Testis (tissue), 3 donors: ENCODE data around the gene MANBA. TPM values are rescaled to one million over a fixed set of nuclear protein-coding genes. Genes with fewer than 3 reads are reported as not detected.

ENCODE experiments used
- DNase-seq: peaks from one replicate; pipeline ENCODE4 v3.0.0-alpha.2; 2019
- H3K27ac ChIP-seq, 2 donors: fragments of 200-600 bp; sonication (generic); one replicate each; pipeline ENCODE4 v1.5.1; 2019
- H3K27me3 ChIP-seq: fragments of 200-600 bp; sonication (generic); one replicate; pipeline ENCODE4 v1.5.1; 2019
- H3K36me3 ChIP-seq: fragments of 200-600 bp; sonication (generic); one replicate; pipeline ENCODE4 v1.5.1; 2017; ENCODE audit warnings: low read depth; ENCODE audit errors: missing control alignments
- H3K4me1 ChIP-seq: fragments of 200-600 bp; sonication (generic); one replicate; pipeline ENCODE4 v1.5.1; 2019
- H3K4me3 ChIP-seq, 2 donors: fragments of 200-600 bp; sonication (generic); one replicate each; pipeline ENCODE4 v1.5.1; 2017 to 2019
- H3K9me3 ChIP-seq: fragments of 200-600 bp; sonication (generic); one replicate; pipeline ENCODE4 v1.5.1; 2017
- CTCF ChIP-seq, 3 experiments: fragments of 450-650 bp in 2 of 3; fragments of 200-600 bp in 1 of 3; sonication (generic) in 1 of 3; IDR thresholded peaks; one replicate each; pipeline ENCODE4 v1.5.1; 2016 to 2019; ENCODE audit warnings: antibody characterized with exemption in 3 of 3, mild to moderate bottlenecking in 2 of 3, moderate library complexity in 1 of 3
- POLR2A ChIP-seq: fragments of 450-650 bp; IDR thresholded peaks from one replicate; pipeline ENCODE4 v1.6.1; 2017; ENCODE audit warnings: antibody characterized with exemption, mild to moderate bottlenecking, moderate library complexity
- WGBS, 2 donors: methylation state at CpG; one replicate each; pipeline ENCODE4 v1.1.5; 2018; 5-methylcytosine and 5-hydroxymethylcytosine counted together
- intact Hi-C: fragments of 100-400 bp; cut with DNase I; formaldehyde crosslinking; loops from one replicate; pipeline ENCODE4 v1.15.1; 2023; ENCODE audit warnings: low total_unique reads
- polyA plus RNA-seq: library from polyadenylated mRNA; stranded (reverse); fragments of 350-450 nt; fragmentation: Illumina TruSeq; extraction: RNeasy Lipid Tissue Mini Kit (QIAGEN cat#74804); gene quantifications from one replicate; pipeline ENCODE4 v1.2.3, GENCODE V29; 2014; ENCODE audit warnings: low read depth, low replicate concordance; ENCODE audit not compliant: insufficient read depth
- total RNA-seq, 2 donors: library from RNA; depleted of rRNA; stranded (reverse); fragments of >200 nt; gene quantifications; one replicate each; pipeline ENCODE4 v1.2.3, GENCODE V29; 2016

Gene MANBA
- total and polyA plus RNA-seq, 3 donors from 2014 or later: 9.2 to 22.7 (median 13.6) TPM

GRCh38 chr4:102789317-102789717, 28.5 kb upstream of the MANBA start:
- WGBS, 2 donors: 46 to 61% methylated on average over 3 of the region's 3 CpGs

GRCh38 chr4:102787944-102788343, 27.2 kb upstream of the MANBA start:
- no peak overlapping the region for H3K4me3 ChIP-seq
- no peaks in the 10 kb centered on the region for H3K4me1 ChIP-seq
- no peaks in the 10 kb centered on the region for H3K27me3 ChIP-seq
- no peaks in the 10 kb centered on the region for H3K36me3 ChIP-seq
- no peaks in the 10 kb centered on the region for H3K9me3 ChIP-seq
- 76 to 84% methylated on average over 3 of the region's 3 CpGs for WGBS, 2 donors
- intact Hi-C loops: no loop called here
- H3K27ac ChIP-seq: no peak overlapping the region
- no peak for DNase-seq
- TF ChIP-seq POLR2A (no peak), CTCF (IDR thresholded peaks at IDR 0.05) (no peak)

More at GRCh38 chr4:102789317-102789717, 28.5 kb upstream of the MANBA start:
- Histone ChIP-seq H3K4me3 (no peak overlapping the region), H3K36me3 (no peaks in the 10 kb centered on the region), H3K4me1 (no peaks in the 10 kb centered on the region), H3K27ac (no peak overlapping the region), H3K9me3 (no peaks in the 10 kb centered on the region), H3K27me3 (no peaks in the 10 kb centered on the region)
- intact Hi-C loops: no loop called here
- no peak for DNase-seq
- TF ChIP-seq CTCF (IDR thresholded peaks at IDR 0.05): no peak
- TF ChIP-seq POLR2A: no peak

- H3K9me3 ChIP-seq: no peaks in the 10 kb centered on the region
- no peaks in the 10 kb centered on the region for H3K27me3 ChIP-seq
- H3K4me1 ChIP-seq: no peaks in the 10 kb centered on the region
- intact Hi-C loops: no loop called here
- no peak for DNase-seq
- no peak overlapping the region for H3K4me3 ChIP-seq
- TF ChIP-seq POLR2A (no peak), CTCF (IDR thresholded peaks at IDR 0.05) (no peak)
- WGBS, 2 donors: 83 to 85% methylated on average over 7 of the region's 7 CpGs
- H3K27ac ChIP-seq: no peak overlapping the region
- no peaks in the 10 kb centered on the region for H3K36me3 ChIP-seq
Measured at GRCh38 chr4:102787096-102787881, 26.5 kb upstream of the MANBA start.

- DNase-seq: no peak
- Histone ChIP-seq H3K27ac (no peak overlapping the region), H3K4me1 (no peaks in the 10 kb centered on the region), H3K9me3 (no peaks in the 10 kb centered on the region), H3K4me3 (no peak overlapping the region), H3K27me3 (no peaks in the 10 kb centered on the region), H3K36me3 (no peaks in the 10 kb centered on the region)
- intact Hi-C loops: no loop called here
- no peak for TF ChIP-seq POLR2A
- 14 to 25% methylated on average over 1 of the region's 1 CpG for WGBS, 2 donors
Measured at GRCh38 chr4:102786279-102786678, 25.5 kb upstream of the MANBA start.

- no peak for DNase-seq
- Histone ChIP-seq H3K36me3 (no peaks in the 10 kb centered on the region), H3K9me3 (no peaks in the 10 kb centered on the region), H3K27ac (no peak overlapping the region), H3K4me3 (no peak overlapping the region), H3K27me3 (no peaks in the 10 kb centered on the region), H3K4me1 (no peaks in the 10 kb centered on the region)
- TF ChIP-seq CTCF (IDR thresholded peaks at IDR 0.05): no peak
- TF ChIP-seq POLR2A: no peak
- WGBS, 2 donors: 80 to 92% methylated on average over 2 of the region's 2 CpGs
- intact Hi-C loops: no loop called here
Measured at GRCh38 chr4:102783006-102783405, 22.2 kb upstream of the MANBA start.
